Progenitor cell of endocrine pancreas (in vitro differentiated cells): ENCODE data around the gene THOC6. TPM values are rescaled to one million over a fixed set of nuclear protein-coding genes. Genes with fewer than 3 reads are reported as not detected.

Experiments
- DNase-seq: peaks from one replicate; pipeline ENCODE4 v3.0.0; 2021; ENCODE audit warnings: low spot score; ENCODE audit not compliant: unreplicated experiment
- H3K27ac Mint-ChIP-seq: 2 replicates; pipeline ENCODE4 v1.8.0; 2021; ENCODE audit warnings: mild to moderate bottlenecking, moderate library complexity, mixed read lengths
- H3K27me3 Mint-ChIP-seq: 2 replicates; pipeline ENCODE4 v1.8.0; 2021; ENCODE audit warnings: mixed read lengths
- H3K36me3 Mint-ChIP-seq: 2 replicates; pipeline ENCODE4 v1.8.0; 2022; ENCODE audit warnings: mixed read lengths; ENCODE audit not compliant: insufficient read depth
- H3K4me1 Mint-ChIP-seq: 2 replicates; pipeline ENCODE4 v1.8.0; 2021; ENCODE audit warnings: low read depth, mixed read lengths
- H3K4me3 Mint-ChIP-seq: 2 replicates; pipeline ENCODE4 v1.8.0; 2021; ENCODE audit warnings: low read depth, mild to moderate bottlenecking, moderate library complexity, mixed read lengths
- H3K9me3 Mint-ChIP-seq: 2 replicates; pipeline ENCODE4 v1.8.0; 2021; ENCODE audit warnings: low read depth, mixed read lengths
- total RNA-seq: library from RNA; stranded (reverse); gene quantifications from 2 replicates; pipeline ENCODE4 v1.2.1, GENCODE V29; 2021
- TF ChIP-seq, protein P1 (sequence below): fragments of 200-600 bp; sonication (generic); IDR thresholded peaks from one replicate; pipeline ENCODE4 v1.5.0; 2021; ENCODE audit warnings: antibody characterized with exemption, mild to moderate bottlenecking; ENCODE audit not compliant: unreplicated experiment

Gene THOC6
- total RNA-seq, 1 donor from 2014 or later: 47.4 TPM

DNA sequence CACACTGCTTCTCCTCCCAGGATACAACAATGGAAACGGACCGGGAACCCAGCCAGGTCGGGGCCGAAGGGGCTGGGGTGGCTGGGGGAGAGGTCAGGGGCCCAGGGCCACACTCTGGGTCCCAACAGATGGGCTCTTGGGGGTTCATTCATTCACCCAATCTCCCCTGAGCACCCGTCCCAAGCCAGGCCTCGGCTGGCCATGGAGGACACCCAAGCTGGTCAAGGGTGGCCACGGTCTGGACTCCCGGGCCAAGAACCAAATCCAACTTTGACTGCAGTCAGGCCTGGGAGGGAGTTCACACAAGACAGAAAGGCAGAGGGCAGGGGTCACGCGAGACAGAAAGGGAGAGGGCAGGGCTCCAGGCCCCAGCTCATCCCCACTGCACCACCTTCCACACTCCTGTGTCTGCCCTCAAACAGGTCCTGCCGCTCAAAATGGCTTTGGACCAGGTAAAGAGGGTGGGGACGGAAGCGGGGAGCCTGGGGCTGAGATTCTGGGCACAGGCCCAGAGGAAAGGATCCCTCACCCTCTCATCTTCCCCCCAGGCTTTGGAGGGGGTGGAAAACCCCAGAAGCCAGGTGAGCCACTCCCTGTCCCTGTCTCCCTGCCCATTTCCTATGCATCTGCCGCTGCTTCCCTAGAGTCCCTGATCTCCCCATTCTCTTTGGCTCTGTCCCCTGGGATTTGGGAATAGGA, 31.3 kb upstream of the THOC6 start:
- Mint-ChIP-seq H3K27ac (no peak overlapping the region), H3K4me3 (no peak overlapping the region), H3K27me3 (no peaks in the 10 kb centered on the region), H3K36me3 (no peaks in the 10 kb centered on the region), H3K4me1 (peaks cover 2% of the 10 kb centered on the region), H3K9me3 (no peaks in the 10 kb centered on the region)
- no peak for DNase-seq
- TF ChIP-seq, protein P1, sequence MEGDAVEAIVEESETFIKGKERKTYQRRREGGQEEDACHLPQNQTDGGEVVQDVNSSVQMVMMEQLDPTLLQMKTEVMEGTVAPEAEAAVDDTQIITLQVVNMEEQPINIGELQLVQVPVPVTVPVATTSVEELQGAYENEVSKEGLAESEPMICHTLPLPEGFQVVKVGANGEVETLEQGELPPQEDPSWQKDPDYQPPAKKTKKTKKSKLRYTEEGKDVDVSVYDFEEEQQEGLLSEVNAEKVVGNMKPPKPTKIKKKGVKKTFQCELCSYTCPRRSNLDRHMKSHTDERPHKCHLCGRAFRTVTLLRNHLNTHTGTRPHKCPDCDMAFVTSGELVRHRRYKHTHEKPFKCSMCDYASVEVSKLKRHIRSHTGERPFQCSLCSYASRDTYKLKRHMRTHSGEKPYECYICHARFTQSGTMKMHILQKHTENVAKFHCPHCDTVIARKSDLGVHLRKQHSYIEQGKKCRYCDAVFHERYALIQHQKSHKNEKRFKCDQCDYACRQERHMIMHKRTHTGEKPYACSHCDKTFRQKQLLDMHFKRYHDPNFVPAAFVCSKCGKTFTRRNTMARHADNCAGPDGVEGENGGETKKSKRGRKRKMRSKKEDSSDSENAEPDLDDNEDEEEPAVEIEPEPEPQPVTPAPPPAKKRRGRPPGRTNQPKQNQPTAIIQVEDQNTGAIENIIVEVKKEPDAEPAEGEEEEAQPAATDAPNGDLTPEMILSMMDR: no peak

DNA sequence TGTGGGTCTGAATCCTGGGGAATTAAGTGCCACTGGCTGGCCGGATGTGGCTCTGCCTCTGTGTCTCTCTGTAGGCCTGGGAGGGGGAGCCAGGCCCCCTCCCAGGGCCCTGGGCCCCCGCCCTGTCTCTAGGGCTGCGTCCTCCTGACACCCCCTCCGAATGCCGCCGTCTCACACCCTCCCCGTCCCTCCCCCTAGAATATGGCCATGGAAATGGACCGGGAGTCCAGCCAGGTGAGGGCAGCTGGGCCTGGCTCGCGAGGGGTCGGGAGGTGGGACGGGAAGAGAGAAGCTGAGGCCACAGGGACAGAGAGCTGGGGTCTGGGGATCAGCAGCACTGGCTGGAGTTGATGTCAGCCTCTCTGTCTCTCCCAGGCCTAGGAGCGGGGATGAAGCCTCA, 27.5 kb upstream of the THOC6 start:
- TF ChIP-seq, protein P1: no peak
- H3K27me3 Mint-ChIP-seq: no peaks in the 10 kb centered on the region

DNA sequence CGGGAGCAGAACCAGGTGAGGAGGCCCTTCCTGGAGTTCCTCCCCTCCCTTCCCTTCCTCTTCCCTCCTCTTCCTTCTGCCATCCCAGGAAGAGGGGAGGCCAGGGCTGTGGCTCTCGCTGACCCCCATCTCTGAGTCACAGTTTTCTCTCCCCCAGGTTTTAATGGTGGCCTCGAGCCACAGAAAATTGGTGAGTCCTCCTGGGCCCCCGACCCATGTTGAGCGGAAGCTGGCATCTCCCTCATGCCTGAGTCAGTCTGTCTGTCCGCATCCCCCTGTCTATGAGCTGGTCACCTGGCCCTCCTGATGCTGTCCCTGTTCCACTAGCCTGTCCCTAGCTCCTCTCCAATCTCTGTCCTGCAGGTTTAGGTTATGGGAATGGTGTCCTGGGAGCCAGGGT, 23.9 kb upstream of the THOC6 start:
- DNase-seq: no peak
- Mint-ChIP-seq H3K4me1 (no peaks in the 10 kb centered on the region), H3K27ac (no peak overlapping the region), H3K9me3 (no peaks in the 10 kb centered on the region), H3K27me3 (no peaks in the 10 kb centered on the region), H3K4me3 (no peak overlapping the region), H3K36me3 (peaks cover 1% of the 10 kb centered on the region)
- TF ChIP-seq, protein P1: no peak

More for the DNA sequence above, 27.5 kb upstream of the THOC6 start:
- no peak overlapping the region for H3K27ac Mint-ChIP-seq
- no peaks in the 10 kb centered on the region for H3K36me3 Mint-ChIP-seq
- H3K9me3 Mint-ChIP-seq: no peaks in the 10 kb centered on the region
- no peak overlapping the region for H3K4me3 Mint-ChIP-seq
- DNase-seq: no peak
- H3K4me1 Mint-ChIP-seq: no peaks in the 10 kb centered on the region

GRCh38 chr16:3000540-3000939, 23.3 kb upstream of the THOC6 start:
- Mint-ChIP-seq H3K27ac (no peak overlapping the region), H3K4me1 (no peaks in the 10 kb centered on the region), H3K9me3 (no peaks in the 10 kb centered on the region), H3K27me3 (no peaks in the 10 kb centered on the region), H3K4me3 (no peak overlapping the region), H3K36me3 (peaks cover 1% of the 10 kb centered on the region)
- DNase-seq: no peak
- TF ChIP-seq, protein P1: no peak

DNA sequence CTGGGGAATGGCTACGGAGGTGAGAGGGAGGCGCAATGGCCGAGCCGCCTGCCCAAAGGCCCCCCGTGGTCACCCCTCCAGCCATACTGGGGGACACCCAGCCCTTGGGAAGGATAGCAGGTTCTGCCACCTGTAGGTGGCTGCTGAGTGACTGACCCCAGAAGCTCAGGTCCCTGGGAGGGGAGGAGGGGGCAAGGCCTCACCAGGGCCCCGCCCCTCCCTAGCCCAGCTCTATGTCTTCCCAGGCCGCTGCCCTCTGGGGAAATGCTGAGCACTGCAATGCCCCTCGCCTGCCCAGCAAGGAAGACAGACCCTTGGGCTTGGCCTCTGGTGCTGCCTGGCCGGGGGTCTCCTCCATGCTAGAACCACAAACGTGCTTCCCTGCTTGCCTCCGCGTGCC, 22.5 kb upstream of the THOC6 start:
- H3K27me3 Mint-ChIP-seq: no peaks in the 10 kb centered on the region
- DNase-seq: no peak

More for the DNA sequence above, 22.5 kb upstream of the THOC6 start:
- TF ChIP-seq, protein P1: no peak
- Mint-ChIP-seq H3K4me3 (no peak overlapping the region), H3K4me1 (peaks cover 4% of the 10 kb centered on the region), H3K27ac (no peak overlapping the region), H3K9me3 (no peaks in the 10 kb centered on the region), H3K36me3 (peaks cover 1% of the 10 kb centered on the region)
